GM12878 (cell line): ENCODE measurements around the gene TRHDE. TPM values are rescaled to one million over a fixed set of nuclear protein-coding genes. Genes with fewer than 3 reads are reported as not detected.

Experiments used
- ATAC-seq: fragments of 200-7000 bp; cut with Tn5 transposase; 3 replicates; pipeline ENCODE4 v1.9.1; 2020; ENCODE audit warnings: mild to moderate bottlenecking, moderate library complexity
- BruUV-seq: library from RNA; stranded (reverse); fragments of 400-500 nt; replicated peaks from 2 replicates; lab custom pipeline; 2021; lab: Mats Ljungman, UMichigan
- CTCF ChIA-PET: fragments of 300-600 bp; sonication (Branson Sonifier 250); formaldehyde crosslinking; extraction: SDS; loops from one replicate; lab custom pipeline; 2021; ENCODE audit warnings: inconsistent platforms; lab: Yijun Ruan, JAX
- POLR2A ChIA-PET: fragments of 350-600 bp; formaldehyde crosslinking; extraction: SDS; loops from one replicate; lab custom pipeline; 2021; ENCODE audit warnings: inconsistent platforms; lab: Charles Lee
- RAD21 ChIA-PET: fragments of 300-600 bp; sonication (Branson Sonifier 250); formaldehyde crosslinking; loops from one replicate; lab custom pipeline; 2023; ENCODE audit warnings: antibody characterized with exemption; ENCODE audit not compliant: unreplicated experiment; lab: Charles Lee
- SMC1A ChIA-PET: fragments of 300-600 bp; sonication (Branson Sonifier 250); formaldehyde crosslinking; loops from one replicate; lab custom pipeline; 2023; ENCODE audit not compliant: unreplicated experiment, uncharacterized antibody; lab: Charles Lee
- DNase-seq: peaks from one replicate; pipeline ENCODE4 v3.0.0-alpha.2; 2011; ENCODE audit warnings: low read depth, low spot score
- FAIRE-seq: peaks from 3 replicates; lab custom pipeline; 2011; peaks lifted over from hg19 to GRCh38; lab: Jason Lieb, UNC
- H2AFZ ChIP-seq: 2 replicates; pipeline ENCODE4 v1.6.0; 2011; ENCODE audit warnings: low read depth, low read length, control low read depth; ENCODE audit not compliant: control insufficient read depth
- H3K27ac ChIP-seq: 2 replicates; pipeline ENCODE4 v1.5.1; 2011; ENCODE audit warnings: control low read depth; ENCODE audit not compliant: control insufficient read depth, insufficient read depth
- H3K27me3 ChIP-seq, 2 experiments: replicated peaks in 1 of 2; 2 replicates each; pipeline versions ENCODE4 v1.6.0 to v1.6.1; 2011; ENCODE audit warnings: low read length in 1 of 2; ENCODE audit not compliant: control insufficient read depth in 2 of 2, insufficient read depth in 2 of 2
- H3K36me3 ChIP-seq, 2 experiments: 2 replicates each; pipeline ENCODE4 v1.5.1; 2011; ENCODE audit warnings: low read length in 1 of 2; ENCODE audit not compliant: control insufficient read depth in 2 of 2, insufficient read depth in 2 of 2
- H3K4me1 ChIP-seq: 2 replicates; pipeline ENCODE4 v1.6.1; 2011; ENCODE audit warnings: mild to moderate bottlenecking, low read length, moderate library complexity, mixed read lengths; ENCODE audit not compliant: control insufficient read depth, insufficient read depth
- H3K4me2 ChIP-seq: 2 replicates; pipeline ENCODE4 v1.6.0; 2011; ENCODE audit warnings: control low read depth; ENCODE audit not compliant: control insufficient read depth, insufficient read depth
- H3K4me3 ChIP-seq: fragments of 200-600 bp; sonication (generic); 2 replicates; pipeline ENCODE4 v1.5.1; 2016
- H3K79me2 ChIP-seq: 2 replicates; pipeline ENCODE4 v1.6.0; 2011; ENCODE audit warnings: low read length; ENCODE audit not compliant: control insufficient read depth, insufficient read depth
- H3K9ac ChIP-seq: 2 replicates; pipeline ENCODE4 v1.8.0; 2011; ENCODE audit warnings: low read length, control low read depth, mixed read lengths; ENCODE audit not compliant: control insufficient read depth, insufficient read depth
- H3K9me3 ChIP-seq: replicated peaks from 3 replicates; pipeline ENCODE4 v1.5.1; 2011; ENCODE audit warnings: mild to moderate bottlenecking, low read length; ENCODE audit not compliant: control insufficient read depth, insufficient read depth
- H4K20me1 ChIP-seq: 2 replicates; pipeline ENCODE4 v1.6.0; 2011; ENCODE audit not compliant: control insufficient read depth, insufficient read depth
- ASH2L ChIP-seq: fragments of 300-600, 200-600 bp; sonication (generic); IDR thresholded peaks from 2 replicates; pipeline ENCODE4 v1.6.1; 2017; ENCODE audit warnings: low read depth, mild to moderate bottlenecking, borderline replicate concordance
- DPF2 ChIP-seq: fragments of 450-650 bp; IDR thresholded peaks from 2 replicates; pipeline ENCODE4 v1.6.1; 2017; ENCODE audit warnings: mild to moderate bottlenecking
- KDM1A ChIP-seq: fragments of 200-600 bp; sonication (generic); IDR thresholded peaks from 2 replicates; pipeline ENCODE4 v1.6.1; 2016; ENCODE audit warnings: borderline replicate concordance
- KLF5 ChIP-seq: fragments of 450-650 bp; IDR thresholded peaks from 2 replicates; pipeline ENCODE4 v1.6.1; 2014; ENCODE audit warnings: mild to moderate bottlenecking; ENCODE audit not compliant: partially characterized antibody
- NFYA ChIP-seq: IDR thresholded peaks from 2 replicates; pipeline ENCODE4 v1.6.1; 2011; ENCODE audit warnings: low read depth, mild to moderate bottlenecking, low read length, improper control_type of control experiment, borderline replicate concordance
- PML ChIP-seq: IDR thresholded peaks from 2 replicates; pipeline ENCODE4 v1.6.1; 2012; ENCODE audit warnings: low read length, inconsistent platforms
- RAD51 ChIP-seq: fragments of 450-650 bp; IDR thresholded peaks from 2 replicates; pipeline ENCODE4 v1.6.1; 2016; ENCODE audit warnings: moderate library complexity, mild to moderate bottlenecking, inconsistent platforms
- SRF ChIP-seq, 2 experiments: IDR thresholded peaks; 2 replicates each; pipeline ENCODE4 v1.6.1; 2011; ENCODE audit warnings: low read depth in 2 of 2, low read length in 2 of 2, mild to moderate bottlenecking in 1 of 2, moderate library complexity in 1 of 2
- SUPT20H ChIP-seq: IDR thresholded peaks from 2 replicates; pipeline ENCODE4 v1.6.1; 2011; ENCODE audit warnings: low read depth, mild to moderate bottlenecking, low read length, moderate library complexity, borderline replicate concordance; ENCODE audit not compliant: control insufficient read depth
- TCF7 ChIP-seq: IDR thresholded peaks from 2 replicates; pipeline ENCODE4 v1.6.1; 2014; ENCODE audit warnings: antibody characterized with exemption, borderline replicate concordance
- ZNF24 ChIP-seq: fragments of 450-650 bp; IDR thresholded peaks from 2 replicates; pipeline ENCODE4 v1.6.1; 2017; ENCODE audit warnings: antibody characterized with exemption, mild to moderate bottlenecking
- WGBS: methylation state at CpG from one replicate; pipeline ENCODE4 v1.1.6; 2016; ENCODE audit warnings: low lambda C conversion rate; ENCODE audit not compliant: insufficient replicate concordance, insufficient coverage; ENCODE audit errors: missing lambda C conversion rate; 5-methylcytosine and 5-hydroxymethylcytosine counted together
- in situ Hi-C: fragments of 300-500 bp; cut with MboI; formaldehyde crosslinking; loops from 9 replicates; pipeline ENCODE4 v1.14.3; 2018; ENCODE audit warnings: mixed read lengths
- intact Hi-C: fragments of 100-400 bp; cut with micrococcal nuclease; formaldehyde crosslinking; loops from one replicate; pipeline ENCODE4 v1.14.2; 2022; ENCODE audit not compliant: unreplicated experiment
- polyA plus RNA-seq, 11 experiments: library from polyadenylated mRNA; depleted of rRNA in 4 of 11; unstranded in 6 of 11; stranded (reverse) in 5 of 11; fragments of >200 nt; fragmentation: Nextera tagmentation in 4 of 11; fragmentation: Illumina TruSeq in 1 of 11; extraction: Ambion mirVana in 4 of 11; extraction: Trizol in 1 of 11; gene quantifications; 1 replicate in 1 of 11; 2 replicates in 10 of 11; pipeline versions ENCODE4 v1.2.1 to v1.2.3, GENCODE V29; 2011 to 2016; ENCODE audit warnings: inconsistent platforms in 2 of 11, missing spikeins in 2 of 11, low read depth in 1 of 11
- total RNA-seq, 4 experiments: library from RNA; depleted of rRNA in 3 of 4; stranded (reverse); fragments of >200 nt in 3 of 4; fragmentation: Illumina TruSeq in 1 of 4; extraction: Trizol in 1 of 4; gene quantifications; 2 replicates each; pipeline versions ENCODE4 v1.2.1 to v1.2.3, GENCODE V29; 2013 to 2021
- TF ChIP-seq, protein P1 (sequence below): fragments of 450-650 bp; IDR thresholded peaks from 2 replicates; pipeline ENCODE4 v1.6.1; 2017; ENCODE audit warnings: mild to moderate bottlenecking
- TF ChIP-seq, protein P2 (sequence below): IDR thresholded peaks from 2 replicates; pipeline ENCODE4 v1.6.1; 2012; ENCODE audit warnings: low read length, inconsistent platforms
- TF ChIP-seq, protein P3 (sequence below): IDR thresholded peaks from 2 replicates; pipeline ENCODE4 v1.6.1; 2011; ENCODE audit warnings: borderline replicate concordance, low read depth, mild to moderate bottlenecking, moderate library complexity, low read length; ENCODE audit not compliant: insufficient read depth, poor library complexity, severe bottlenecking

TRHDE gene
- total and polyA plus RNA-seq, 10 of the 15 experiments (the other 5 are each of a cell fraction or from before 2014, with no cell fraction given): not detected

DNA sequence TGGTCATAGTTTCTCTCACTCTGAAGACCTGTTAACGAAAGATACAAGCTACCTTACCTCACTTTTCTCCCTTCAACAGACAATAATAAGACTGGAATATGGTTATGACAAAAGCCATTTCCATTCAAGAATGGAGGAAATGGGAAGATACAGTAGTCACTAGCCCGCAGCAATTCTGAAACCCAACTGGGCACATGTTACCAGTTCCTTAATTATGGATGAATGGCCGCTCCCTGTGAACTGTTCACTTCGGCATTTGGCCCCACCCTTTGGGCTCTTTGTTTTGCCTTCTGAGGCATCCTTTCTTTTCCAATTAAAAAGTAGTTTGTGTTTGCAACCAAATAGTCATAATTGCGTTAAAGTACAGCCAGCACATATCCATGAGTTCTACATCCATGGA lies 19.0 kb downstream of the TRHDE start:
- TF ChIP-seq PML (no peak), ZNF24 (no peak), RAD51 (no peak), ASH2L (no peak), NFYA (no peak), TCF7 (no peak), SRF (IDR thresholded peaks at IDR 0.05; ENCODE audit: low read depth in 2 of 2, low read length in 2 of 2) (no peak), DPF2 (no peak), KLF5 (no peak), KDM1A (no peak), SUPT20H (no peak)
- TF ChIP-seq, protein P1, sequence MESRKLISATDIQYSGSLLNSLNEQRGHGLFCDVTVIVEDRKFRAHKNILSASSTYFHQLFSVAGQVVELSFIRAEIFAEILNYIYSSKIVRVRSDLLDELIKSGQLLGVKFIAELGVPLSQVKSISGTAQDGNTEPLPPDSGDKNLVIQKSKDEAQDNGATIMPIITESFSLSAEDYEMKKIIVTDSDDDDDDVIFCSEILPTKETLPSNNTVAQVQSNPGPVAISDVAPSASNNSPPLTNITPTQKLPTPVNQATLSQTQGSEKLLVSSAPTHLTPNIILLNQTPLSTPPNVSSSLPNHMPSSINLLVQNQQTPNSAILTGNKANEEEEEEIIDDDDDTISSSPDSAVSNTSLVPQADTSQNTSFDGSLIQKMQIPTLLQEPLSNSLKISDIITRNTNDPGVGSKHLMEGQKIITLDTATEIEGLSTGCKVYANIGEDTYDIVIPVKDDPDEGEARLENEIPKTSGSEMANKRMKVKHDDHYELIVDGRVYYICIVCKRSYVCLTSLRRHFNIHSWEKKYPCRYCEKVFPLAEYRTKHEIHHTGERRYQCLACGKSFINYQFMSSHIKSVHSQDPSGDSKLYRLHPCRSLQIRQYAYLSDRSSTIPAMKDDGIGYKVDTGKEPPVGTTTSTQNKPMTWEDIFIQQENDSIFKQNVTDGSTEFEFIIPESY: no peak
- TF ChIP-seq, protein P2, sequence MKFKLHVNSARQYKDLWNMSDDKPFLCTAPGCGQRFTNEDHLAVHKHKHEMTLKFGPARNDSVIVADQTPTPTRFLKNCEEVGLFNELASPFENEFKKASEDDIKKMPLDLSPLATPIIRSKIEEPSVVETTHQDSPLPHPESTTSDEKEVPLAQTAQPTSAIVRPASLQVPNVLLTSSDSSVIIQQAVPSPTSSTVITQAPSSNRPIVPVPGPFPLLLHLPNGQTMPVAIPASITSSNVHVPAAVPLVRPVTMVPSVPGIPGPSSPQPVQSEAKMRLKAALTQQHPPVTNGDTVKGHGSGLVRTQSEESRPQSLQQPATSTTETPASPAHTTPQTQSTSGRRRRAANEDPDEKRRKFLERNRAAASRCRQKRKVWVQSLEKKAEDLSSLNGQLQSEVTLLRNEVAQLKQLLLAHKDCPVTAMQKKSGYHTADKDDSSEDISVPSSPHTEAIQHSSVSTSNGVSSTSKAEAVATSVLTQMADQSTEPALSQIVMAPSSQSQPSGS: no peak
- TF ChIP-seq, protein P3, sequence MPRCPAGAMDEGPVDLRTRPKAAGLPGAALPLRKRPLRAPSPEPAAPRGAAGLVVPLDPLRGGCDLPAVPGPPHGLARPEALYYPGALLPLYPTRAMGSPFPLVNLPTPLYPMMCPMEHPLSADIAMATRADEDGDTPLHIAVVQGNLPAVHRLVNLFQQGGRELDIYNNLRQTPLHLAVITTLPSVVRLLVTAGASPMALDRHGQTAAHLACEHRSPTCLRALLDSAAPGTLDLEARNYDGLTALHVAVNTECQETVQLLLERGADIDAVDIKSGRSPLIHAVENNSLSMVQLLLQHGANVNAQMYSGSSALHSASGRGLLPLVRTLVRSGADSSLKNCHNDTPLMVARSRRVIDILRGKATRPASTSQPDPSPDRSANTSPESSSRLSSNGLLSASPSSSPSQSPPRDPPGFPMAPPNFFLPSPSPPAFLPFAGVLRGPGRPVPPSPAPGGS: no peak
- WGBS: 2% methylated on average over 5 of the region's 5 CpGs
- H3K4me3 ChIP-seq: no peak overlapping the region
- H3K4me2 ChIP-seq: no peak overlapping the region
- intact Hi-C loops: no loop called here
- no peak for ATAC-seq
- H3K27ac ChIP-seq: no peak overlapping the region
- no peaks in the 10 kb centered on the region for H3K36me3 ChIP-seq
- no peak for DNase-seq
- H3K27me3 ChIP-seq: no peaks in the 10 kb centered on the region
- SMC1A ChIA-PET: interaction anchor here (0.5 kb wide), 1 partner anchor 356 kb away, joined by 3 read pairs; no protein-coding TSS in a partner anchor
- no peak overlapping the region for H2AFZ ChIP-seq
- no TSS peak for BruUV-seq
- POLR2A ChIA-PET: no interaction called here
- no peaks in the 10 kb centered on the region for H3K9me3 ChIP-seq
- H3K79me2 ChIP-seq: no peaks in the 10 kb centered on the region
- RAD21 ChIA-PET: no interaction called here
- no peaks in the 10 kb centered on the region for H4K20me1 ChIP-seq
- in situ Hi-C loops: no loop called here
- H3K9ac ChIP-seq: no peak overlapping the region
- CTCF ChIA-PET: no interaction called here
- H3K4me1 ChIP-seq: no peaks in the 10 kb centered on the region
- no peak for FAIRE-seq
